Loucy (cell line): ENCODE measurements around the gene IGSF3.
"Not testable (repeated sequence)": the region's sequence is repeated elsewhere in the genome, so short reads cannot be mapped to it uniquely, and the experiment has no call there.

Experiments
- CTCF ChIP-seq: fragments of 200-600 bp; sonication (generic); conservative IDR thresholded peaks from 2 replicates; pipeline ENCODE4 v1.5.1; 2014; ENCODE audit warnings: mild to moderate bottlenecking, antibody characterized with exemption, low read length
- EZH2phosphoT487 ChIP-seq: fragments of 200-600 bp; IDR thresholded peaks from 2 replicates; pipeline ENCODE4 v1.6.1; 2018; ENCODE audit warnings: antibody characterized with exemption, mild to moderate bottlenecking, moderate library complexity, borderline replicate concordance

GRCh38 chr1:116596742-116597307, 70.7 kb downstream of the IGSF3 start:
- TF ChIP-seq CTCF, EZH2phosphoT487: not testable (repeated sequence)
